CD4-positive, alpha-beta T cell (primary cell): Measurements from ENCODE around the gene GHR. TPM values are rescaled to one million over a fixed set of nuclear protein-coding genes. Genes with fewer than 3 reads are reported as not detected.

Source experiments
- ATAC-seq: fragments of 200-7000 bp; cut with Tn5 transposase; one replicate; pipeline ENCODE4 v1.10.0; 2022; ENCODE audit warnings: mild to moderate bottlenecking; ENCODE audit not compliant: poor library complexity
- CTCF ChIA-PET: fragments of 350-600 bp; sonication (Branson Sonifier 250); formaldehyde crosslinking; loops from one replicate; lab custom pipeline; 2021; ENCODE audit warnings: antibody characterized with exemption, inconsistent platforms; lab: Charles Lee
- POLR2A ChIA-PET: fragments of 350-600 bp; sonication (Branson Sonifier 250); formaldehyde crosslinking; loops from one replicate; lab custom pipeline; 2021; ENCODE audit warnings: antibody characterized with exemption, inconsistent platforms; lab: Charles Lee
- DNase-seq, 14 experiments: peaks; one replicate each; pipeline ENCODE4 v3.0.0-alpha.2; 2013 to 2020; ENCODE audit warnings: mixed read lengths in 2 of 14
- H3K27ac ChIP-seq, 2 donors: one replicate each; pipeline versions ENCODE4 v1.5.1 to v1.7.0; 2013; ENCODE audit warnings: low read length in 2 of 2, low read depth in 1 of 2, mild to moderate bottlenecking in 1 of 2
- H3K27me3 ChIP-seq, 2 experiments: 1 replicate in 1 of 2; 2 replicates in 1 of 2; pipeline versions ENCODE4 v1.6.1 to v1.7.0; 2013; ENCODE audit warnings: low read length in 2 of 2, control low read depth in 1 of 2, mild to moderate bottlenecking in 1 of 2, moderate library complexity in 1 of 2; ENCODE audit not compliant: insufficient read depth in 2 of 2, control insufficient read depth in 1 of 2
- H3K36me3 ChIP-seq: one replicate; pipeline ENCODE4 v1.6.1; 2013; ENCODE audit warnings: low read length, control low read depth; ENCODE audit not compliant: insufficient read depth
- H3K4me1 ChIP-seq: one replicate; pipeline ENCODE4 v1.6.1; 2013; ENCODE audit warnings: low read length, control low read depth; ENCODE audit not compliant: insufficient read depth
- H3K4me3 ChIP-seq: one replicate; pipeline ENCODE4 v1.5.1; 2013; ENCODE audit warnings: mild to moderate bottlenecking, low read length, moderate library complexity
- H3K9me3 ChIP-seq, 2 experiments: 1 replicate in 1 of 2; 2 replicates in 1 of 2; pipeline versions ENCODE4 v1.6.1 to v1.7.0; 2013; ENCODE audit warnings: low read length in 2 of 2, mild to moderate bottlenecking in 2 of 2, control low read depth in 1 of 2, moderate library complexity in 1 of 2; ENCODE audit not compliant: control insufficient read depth in 1 of 2, insufficient read depth in 1 of 2
- H3K27ac Mint-ChIP-seq: one replicate; pipeline ENCODE4 v1.8.0; 2020; ENCODE audit warnings: mixed read lengths
- H3K27me3 Mint-ChIP-seq: one replicate; pipeline ENCODE4 v1.8.0; 2021; ENCODE audit warnings: mixed read lengths
- H3K36me3 Mint-ChIP-seq: one replicate; pipeline ENCODE4 v1.8.0; 2021; ENCODE audit warnings: low read depth, mixed read lengths
- H3K4me1 Mint-ChIP-seq: one replicate; pipeline ENCODE4 v1.8.0; 2021; ENCODE audit warnings: low read depth, mixed read lengths
- H3K4me3 Mint-ChIP-seq: one replicate; pipeline ENCODE4 v1.8.0; 2020; ENCODE audit warnings: mild to moderate bottlenecking, mixed read lengths
- H3K9me3 Mint-ChIP-seq: one replicate; pipeline ENCODE4 v1.8.0; 2020; ENCODE audit warnings: mixed read lengths
- intact Hi-C, 2 experiments: fragments of 100-400 bp; cut with DNase I in 1 of 2; cut with micrococcal nuclease in 1 of 2; formaldehyde crosslinking; loops; one replicate each; pipeline versions ENCODE4 v1.15.1 to v1.9.0; 2023 to 2025; cut with DNase I, micrococcal nuclease
- total RNA-seq, 174 experiments: library from RNA in 2 of 174; stranded (reverse) in 2 of 174; gene quantifications; one replicate each; pipeline ENCODE4 v1.2.3 and lab custom pipeline; 2021 to 2026
- TF ChIP-seq, protein P1 (sequence below): fragments of 200-600 bp; IDR thresholded peaks from one replicate; pipeline ENCODE4 v1.8.0; 2022; ENCODE audit warnings: antibody characterized with exemption, mild to moderate bottlenecking

GHR gene
- total RNA-seq, 2 experiments from 2014 or later: not detected

DNA sequence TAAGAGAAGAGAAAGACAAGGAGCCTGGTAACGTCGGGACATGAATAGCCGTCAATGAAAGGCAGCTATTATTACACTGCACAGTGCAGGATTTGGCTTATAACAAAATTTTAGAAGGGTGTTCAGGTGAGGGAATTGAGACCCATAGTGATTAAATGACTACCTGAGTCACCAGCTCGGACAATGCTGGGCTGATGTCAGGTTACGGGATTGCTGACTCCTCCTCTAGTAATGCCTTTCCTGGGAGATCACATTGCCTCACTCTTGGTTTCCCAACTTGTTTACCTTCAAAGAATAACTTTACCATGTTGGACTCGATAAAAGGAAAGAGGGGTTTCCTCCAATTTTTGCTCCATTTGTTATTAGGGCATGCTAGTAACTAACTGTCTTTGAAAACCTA lies 132.6 kb downstream of the GHR start:
- DNase-seq (no peak), ATAC-seq (no peak)
- Histone ChIP-seq H3K27me3 (no peaks in the 10 kb centered on the region), H3K27ac (no peak overlapping the region), H3K4me1 (no peaks in the 10 kb centered on the region), H3K4me3 (no peak overlapping the region), H3K36me3 (no peaks in the 10 kb centered on the region), H3K9me3 (no peaks in the 10 kb centered on the region)
- H3K4me1 Mint-ChIP-seq: no peaks in the 10 kb centered on the region
- H3K27ac Mint-ChIP-seq: no peak overlapping the region
- no peak overlapping the region for H3K4me3 Mint-ChIP-seq
- intact Hi-C loops: no loop called here
- peaks cover 5% of the 10 kb centered on the region for H3K27me3 Mint-ChIP-seq
- TF ChIP-seq, protein P1, sequence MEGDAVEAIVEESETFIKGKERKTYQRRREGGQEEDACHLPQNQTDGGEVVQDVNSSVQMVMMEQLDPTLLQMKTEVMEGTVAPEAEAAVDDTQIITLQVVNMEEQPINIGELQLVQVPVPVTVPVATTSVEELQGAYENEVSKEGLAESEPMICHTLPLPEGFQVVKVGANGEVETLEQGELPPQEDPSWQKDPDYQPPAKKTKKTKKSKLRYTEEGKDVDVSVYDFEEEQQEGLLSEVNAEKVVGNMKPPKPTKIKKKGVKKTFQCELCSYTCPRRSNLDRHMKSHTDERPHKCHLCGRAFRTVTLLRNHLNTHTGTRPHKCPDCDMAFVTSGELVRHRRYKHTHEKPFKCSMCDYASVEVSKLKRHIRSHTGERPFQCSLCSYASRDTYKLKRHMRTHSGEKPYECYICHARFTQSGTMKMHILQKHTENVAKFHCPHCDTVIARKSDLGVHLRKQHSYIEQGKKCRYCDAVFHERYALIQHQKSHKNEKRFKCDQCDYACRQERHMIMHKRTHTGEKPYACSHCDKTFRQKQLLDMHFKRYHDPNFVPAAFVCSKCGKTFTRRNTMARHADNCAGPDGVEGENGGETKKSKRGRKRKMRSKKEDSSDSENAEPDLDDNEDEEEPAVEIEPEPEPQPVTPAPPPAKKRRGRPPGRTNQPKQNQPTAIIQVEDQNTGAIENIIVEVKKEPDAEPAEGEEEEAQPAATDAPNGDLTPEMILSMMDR: no peak
- ChIA-PET CTCF (no interaction called here), POLR2A (no interaction called here)
- no peaks in the 10 kb centered on the region for H3K36me3 Mint-ChIP-seq
- H3K9me3 Mint-ChIP-seq: no peaks in the 10 kb centered on the region

DNA sequence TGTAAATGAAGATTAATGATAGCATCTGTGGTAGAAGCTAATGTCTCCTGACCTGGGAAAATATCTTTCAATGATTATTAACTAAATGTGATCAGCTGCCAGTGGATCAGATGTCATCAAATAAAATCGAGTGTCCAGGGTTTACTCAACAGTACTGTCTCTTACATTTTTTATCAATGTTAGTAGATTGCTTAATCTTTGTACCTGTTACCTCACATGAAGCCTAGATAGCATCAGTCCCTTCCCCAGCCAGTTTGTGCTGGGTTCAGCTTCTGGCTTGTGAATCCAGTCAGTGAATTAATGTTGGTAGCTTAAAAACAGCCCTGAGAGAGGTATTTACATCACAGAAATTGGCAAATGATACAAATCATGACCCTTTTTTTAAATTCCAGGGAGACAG lies 134.4 kb downstream of the GHR start:
- CTCF ChIA-PET: no interaction called here
- H3K9me3 Mint-ChIP-seq: no peaks in the 10 kb centered on the region

DNA sequence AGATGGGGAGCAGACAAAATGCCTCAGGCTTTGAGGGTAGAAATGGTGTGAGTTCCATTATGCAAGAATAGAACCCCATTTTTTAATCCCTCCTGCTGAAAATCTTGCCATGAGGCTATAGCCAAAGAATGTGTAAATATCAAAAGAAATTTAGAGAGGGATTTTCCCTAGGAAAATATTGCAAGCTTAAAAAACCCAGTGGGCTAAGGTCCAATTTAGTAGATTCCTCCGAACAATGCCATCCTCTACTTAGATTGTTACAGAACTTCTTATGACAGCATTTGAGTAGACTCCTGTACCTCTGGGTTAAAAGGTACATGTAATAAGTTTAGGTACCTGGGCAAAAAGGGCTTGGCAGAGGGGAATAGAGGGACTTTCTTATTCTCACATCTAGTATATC lies 138.4 kb downstream of the GHR start:
- H3K9me3 ChIP-seq: no peaks in the 10 kb centered on the region
- no peaks in the 10 kb centered on the region for H3K36me3 ChIP-seq
- H3K27ac ChIP-seq: no peak overlapping the region
- intact Hi-C loops: no loop called here
- Mint-ChIP-seq H3K4me3 (no peak overlapping the region), H3K36me3 (no peaks in the 10 kb centered on the region), H3K4me1 (no peaks in the 10 kb centered on the region), H3K27me3 (peaks cover 10% of the 10 kb centered on the region), H3K27ac (no peak overlapping the region), H3K9me3 (no peaks in the 10 kb centered on the region)
- CTCF ChIA-PET: no interaction called here
- DNase-seq: no peak
- ATAC-seq: no peak
- no peaks in the 10 kb centered on the region for H3K27me3 ChIP-seq
- TF ChIP-seq, protein P1: no peak
- POLR2A ChIA-PET: no interaction called here
- no peaks in the 10 kb centered on the region for H3K4me1 ChIP-seq
- no peak overlapping the region for H3K4me3 ChIP-seq

More for the DNA sequence above, 134.4 kb downstream of the GHR start:
- Histone ChIP-seq H3K27ac (no peak overlapping the region), H3K36me3 (no peaks in the 10 kb centered on the region), H3K9me3 (no peaks in the 10 kb centered on the region), H3K4me3 (no peak overlapping the region), H3K4me1 (no peaks in the 10 kb centered on the region), H3K27me3 (no peaks in the 10 kb centered on the region)
- no peaks in the 10 kb centered on the region for H3K36me3 Mint-ChIP-seq
- no peak overlapping the region for H3K27ac Mint-ChIP-seq
- ATAC-seq (no peak), DNase-seq (no peak)
- H3K27me3 Mint-ChIP-seq: peaks cover 10% of the 10 kb centered on the region
- POLR2A ChIA-PET: no interaction called here
- TF ChIP-seq, protein P1: no peak
- H3K4me3 Mint-ChIP-seq: no peak overlapping the region
- H3K4me1 Mint-ChIP-seq: no peaks in the 10 kb centered on the region
- intact Hi-C loops: no loop called here
